HepG2 (cell line): ENCODE data around the gene TMEM131.

Source experiments
- ARNT ChIP-seq: fragments of 450-650 bp; IDR thresholded peaks from 2 replicates; pipeline ENCODE4 v1.6.1; 2017
- BHLHE40 ChIP-seq: IDR thresholded peaks from 2 replicates; pipeline ENCODE4 v1.6.1; 2011; ENCODE audit warnings: low read length, improper control_type of control experiment
- FOXK2 ChIP-seq: fragments of 450-650 bp; IDR thresholded peaks from 2 replicates; pipeline ENCODE4 v1.6.1; 2016
- FOXM1 ChIP-seq: sonication (generic); formaldehyde crosslinking; IDR thresholded peaks from 2 replicates; pipeline ENCODE4 v1.5.0; 2020; ENCODE audit warnings: missing genetic modification reagents
- IKZF4 ChIP-seq: sonication (generic); formaldehyde crosslinking; IDR thresholded peaks from 2 replicates; pipeline ENCODE4 v1.5.1; 2020; ENCODE audit warnings: borderline replicate concordance, mild to moderate bottlenecking, low read depth, missing genetic modification reagents; ENCODE audit errors: not compliant biosample characterization
- JUND ChIP-seq: sonication (generic); formaldehyde crosslinking; IDR thresholded peaks from 2 replicates; pipeline ENCODE4 v1.8.0; 2022; ENCODE audit warnings: mild to moderate bottlenecking, missing genetic modification reagents
- NFYB ChIP-seq: sonication (generic); formaldehyde crosslinking; IDR thresholded peaks from 2 replicates; pipeline ENCODE4 v1.4.0; 2020; ENCODE audit warnings: missing genetic modification reagents
- ZNF432 ChIP-seq: sonication (generic); formaldehyde crosslinking; IDR thresholded peaks from 2 replicates; pipeline ENCODE4 v1.5.0; 2020; ENCODE audit warnings: missing genetic modification reagents, mild to moderate bottlenecking, borderline replicate concordance
- ZNF746 ChIP-seq: sonication (generic); formaldehyde crosslinking; IDR thresholded peaks from 2 replicates; pipeline ENCODE4 v1.8.0; 2022; ENCODE audit warnings: mild to moderate bottlenecking, missing genetic modification reagents
- TF ChIP-seq, protein P1 (sequence below): sonication (generic); formaldehyde crosslinking; conservative IDR thresholded peaks from 2 replicates; pipeline ENCODE4 v1.4.0; 2020; ENCODE audit warnings: mild to moderate bottlenecking, missing genetic modification reagents, moderate library complexity
- TF ChIP-seq, protein P2 (sequence below): sonication (generic); formaldehyde crosslinking; IDR thresholded peaks from 2 replicates; pipeline ENCODE4 v1.9.0; 2022; ENCODE audit warnings: low read depth, missing genetic modification reagents

DNA sequence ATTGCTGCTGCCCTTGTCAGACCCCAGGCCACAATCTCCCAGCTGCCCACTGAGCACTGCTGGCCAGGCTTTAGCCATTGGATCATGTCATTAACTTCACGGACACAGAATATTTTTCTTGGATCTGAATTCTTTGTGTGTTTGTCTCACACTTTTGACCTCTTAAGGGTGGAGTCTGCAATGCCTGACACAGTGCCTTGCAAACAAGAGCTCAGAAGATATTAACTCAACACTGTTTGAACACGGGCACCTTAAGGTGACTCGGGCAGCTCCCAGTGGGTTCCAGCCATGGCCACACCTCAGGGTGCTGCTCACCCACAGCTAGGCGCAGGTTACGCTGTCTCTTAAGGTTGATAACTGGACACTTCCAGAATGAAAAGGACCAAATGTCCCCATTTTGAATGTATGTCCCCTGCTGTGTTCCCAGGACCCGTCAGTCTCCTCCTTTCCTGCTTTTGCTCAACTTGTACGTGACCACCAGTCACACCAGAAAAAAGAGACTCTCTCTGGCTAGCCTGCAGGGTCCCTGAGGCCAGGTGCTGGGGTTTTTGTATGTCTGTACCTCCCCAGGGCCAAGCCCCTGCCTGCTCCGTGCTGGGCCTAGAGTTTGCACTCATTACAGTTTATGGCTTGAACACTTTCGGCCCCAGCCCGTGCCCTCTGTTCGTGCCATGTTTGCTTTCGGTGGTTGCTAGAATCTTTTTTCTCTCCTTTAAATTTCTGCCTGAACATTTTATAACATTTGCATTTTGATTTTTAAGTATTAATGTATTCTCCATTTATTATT, 33.4 kb upstream of the TMEM131 start:
- TF ChIP-seq, protein P1, sequence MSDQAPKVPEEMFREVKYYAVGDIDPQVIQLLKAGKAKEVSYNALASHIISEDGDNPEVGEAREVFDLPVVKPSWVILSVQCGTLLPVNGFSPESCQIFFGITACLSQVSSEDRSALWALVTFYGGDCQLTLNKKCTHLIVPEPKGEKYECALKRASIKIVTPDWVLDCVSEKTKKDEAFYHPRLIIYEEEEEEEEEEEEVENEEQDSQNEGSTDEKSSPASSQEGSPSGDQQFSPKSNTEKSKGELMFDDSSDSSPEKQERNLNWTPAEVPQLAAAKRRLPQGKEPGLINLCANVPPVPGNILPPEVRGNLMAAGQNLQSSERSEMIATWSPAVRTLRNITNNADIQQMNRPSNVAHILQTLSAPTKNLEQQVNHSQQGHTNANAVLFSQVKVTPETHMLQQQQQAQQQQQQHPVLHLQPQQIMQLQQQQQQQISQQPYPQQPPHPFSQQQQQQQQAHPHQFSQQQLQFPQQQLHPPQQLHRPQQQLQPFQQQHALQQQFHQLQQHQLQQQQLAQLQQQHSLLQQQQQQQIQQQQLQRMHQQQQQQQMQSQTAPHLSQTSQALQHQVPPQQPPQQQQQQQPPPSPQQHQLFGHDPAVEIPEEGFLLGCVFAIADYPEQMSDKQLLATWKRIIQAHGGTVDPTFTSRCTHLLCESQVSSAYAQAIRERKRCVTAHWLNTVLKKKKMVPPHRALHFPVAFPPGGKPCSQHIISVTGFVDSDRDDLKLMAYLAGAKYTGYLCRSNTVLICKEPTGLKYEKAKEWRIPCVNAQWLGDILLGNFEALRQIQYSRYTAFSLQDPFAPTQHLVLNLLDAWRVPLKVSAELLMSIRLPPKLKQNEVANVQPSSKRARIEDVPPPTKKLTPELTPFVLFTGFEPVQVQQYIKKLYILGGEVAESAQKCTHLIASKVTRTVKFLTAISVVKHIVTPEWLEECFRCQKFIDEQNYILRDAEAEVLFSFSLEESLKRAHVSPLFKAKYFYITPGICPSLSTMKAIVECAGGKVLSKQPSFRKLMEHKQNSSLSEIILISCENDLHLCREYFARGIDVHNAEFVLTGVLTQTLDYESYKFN (CRISPR knock-in tag) = no peak
- no peak for TF ChIP-seq BHLHE40
- TF ChIP-seq JUND (CRISPR knock-in tag) = no peak
- TF ChIP-seq FOXM1 (CRISPR knock-in tag) = no peak
- no peak for TF ChIP-seq IKZF4 (CRISPR knock-in tag)
- TF ChIP-seq, protein P2, sequence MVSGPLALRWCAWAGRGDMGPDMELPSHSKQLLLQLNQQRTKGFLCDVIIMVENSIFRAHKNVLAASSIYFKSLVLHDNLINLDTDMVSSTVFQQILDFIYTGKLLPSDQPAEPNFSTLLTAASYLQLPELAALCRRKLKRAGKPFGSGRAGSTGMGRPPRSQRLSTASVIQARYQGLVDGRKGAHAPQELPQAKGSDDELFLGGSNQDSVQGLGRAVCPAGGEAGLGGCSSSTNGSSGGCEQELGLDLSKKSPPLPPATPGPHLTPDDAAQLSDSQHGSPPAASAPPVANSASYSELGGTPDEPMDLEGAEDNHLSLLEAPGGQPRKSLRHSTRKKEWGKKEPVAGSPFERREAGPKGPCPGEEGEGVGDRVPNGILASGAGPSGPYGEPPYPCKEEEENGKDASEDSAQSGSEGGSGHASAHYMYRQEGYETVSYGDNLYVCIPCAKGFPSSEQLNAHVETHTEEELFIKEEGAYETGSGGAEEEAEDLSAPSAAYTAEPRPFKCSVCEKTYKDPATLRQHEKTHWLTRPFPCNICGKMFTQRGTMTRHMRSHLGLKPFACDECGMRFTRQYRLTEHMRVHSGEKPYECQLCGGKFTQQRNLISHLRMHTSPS (CRISPR knock-in tag) = no peak
- TF ChIP-seq FOXK2 = no peak
- TF ChIP-seq ZNF746 = no peak
- no peak for TF ChIP-seq ARNT
- no peak for TF ChIP-seq ZNF432 (CRISPR knock-in tag)
- no peak for TF ChIP-seq NFYB (CRISPR knock-in tag)
